Stimulated activated naive CD8-positive, alpha-beta T cell treated with anti-CD3 and anti-CD28 coated beads, Interleukin-15, amount 100 ng/mL, for 72 hours (primary cell): ENCODE data around the gene KTN1.

Source experiments
- ATAC-seq: fragments of 150-1000 bp; cut with Tn5 transposase; 2 replicates; pipeline ENCODE4 v1.10.0; 2021; ENCODE audit warnings: mild to moderate bottlenecking, moderate library complexity
- DNase-seq, 2 donors: peaks; one replicate each; pipeline ENCODE4 v3.0.0; 2021 to 2022
- H3K27ac Mint-ChIP-seq, 2 donors: one replicate each; pipeline ENCODE4 v1.8.0; 2022; ENCODE audit warnings: mild to moderate bottlenecking in 2 of 2, mixed read lengths in 2 of 2, moderate library complexity in 2 of 2
- H3K27me3 Mint-ChIP-seq: one replicate; pipeline ENCODE4 v1.8.0; 2022; ENCODE audit warnings: mixed read lengths
- H3K4me1 Mint-ChIP-seq: one replicate; pipeline ENCODE4 v1.8.0; 2022; ENCODE audit warnings: mild to moderate bottlenecking, mixed read lengths
- H3K4me3 Mint-ChIP-seq, 2 donors: one replicate each; pipeline ENCODE4 v1.8.0; 2022; ENCODE audit warnings: mild to moderate bottlenecking in 2 of 2, mixed read lengths in 2 of 2, moderate library complexity in 1 of 2
- H3K9me3 Mint-ChIP-seq, 2 donors: one replicate each; pipeline ENCODE4 v1.8.0; 2022; ENCODE audit warnings: mixed read lengths in 2 of 2

The KTN1 gene

DNA sequence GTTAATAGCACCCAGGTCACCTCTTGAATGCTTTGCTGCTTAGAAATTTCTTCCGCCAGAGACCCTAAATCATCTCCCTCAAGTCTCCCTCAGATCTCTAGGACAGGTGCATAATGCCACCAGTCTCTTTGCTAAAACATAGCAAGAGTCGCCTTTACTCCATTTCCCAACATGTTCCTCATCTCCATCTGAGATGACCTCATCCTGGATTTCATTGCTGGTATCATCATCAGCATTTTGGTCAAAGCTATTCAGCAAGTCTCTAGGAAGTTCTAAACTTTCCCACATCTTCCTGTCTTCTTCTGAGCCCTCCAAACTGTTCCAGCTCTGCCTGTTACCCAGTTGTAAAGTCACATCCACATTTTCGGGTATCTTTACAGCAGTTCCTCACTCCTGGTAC is 41.0 kb downstream of the KTN1 start:
- ATAC-seq (no peak), DNase-seq (no peak)
- Mint-ChIP-seq H3K4me1 (no peaks in the 10 kb centered on the region), H3K4me3 (no peak overlapping the region), H3K9me3 (peaks cover 0 to 18% of the 10 kb centered on the region in 2 donors), H3K27me3 (no peaks in the 10 kb centered on the region), H3K27ac (peak overlapping the region in 1 of 2 donors; percentile 54)

DNA sequence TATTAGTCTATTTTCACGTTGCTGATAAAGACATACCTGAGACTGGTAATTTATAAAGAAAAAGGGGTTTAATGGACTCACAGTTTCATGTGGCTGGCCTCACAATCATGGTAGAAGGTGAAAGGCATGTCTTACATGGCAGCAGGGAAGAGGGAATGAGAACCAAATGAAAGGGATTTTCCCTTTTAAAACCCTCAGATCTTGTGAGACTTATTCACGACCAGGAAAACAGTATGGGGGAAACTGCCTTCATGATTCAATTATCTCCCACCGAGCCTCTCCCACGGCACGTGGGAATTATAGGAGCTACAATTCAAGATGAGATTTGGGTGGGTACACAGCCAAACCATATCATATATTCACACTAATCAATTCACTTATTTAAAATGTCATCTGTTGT is 41.4 kb downstream of the KTN1 start:
- H3K4me1 Mint-ChIP-seq, result peaks cover 4% of the 10 kb centered on the region
- DNase-seq, result no peak
- H3K9me3 Mint-ChIP-seq, result peaks cover 0 to 18% of the 10 kb centered on the region in 2 donors
- no peak for ATAC-seq
- H3K4me3 Mint-ChIP-seq, result no peak overlapping the region
- H3K27me3 Mint-ChIP-seq, result no peaks in the 10 kb centered on the region
- H3K27ac Mint-ChIP-seq, result peak overlapping the region in 1 of 2 donors; percentile 54

DNA sequence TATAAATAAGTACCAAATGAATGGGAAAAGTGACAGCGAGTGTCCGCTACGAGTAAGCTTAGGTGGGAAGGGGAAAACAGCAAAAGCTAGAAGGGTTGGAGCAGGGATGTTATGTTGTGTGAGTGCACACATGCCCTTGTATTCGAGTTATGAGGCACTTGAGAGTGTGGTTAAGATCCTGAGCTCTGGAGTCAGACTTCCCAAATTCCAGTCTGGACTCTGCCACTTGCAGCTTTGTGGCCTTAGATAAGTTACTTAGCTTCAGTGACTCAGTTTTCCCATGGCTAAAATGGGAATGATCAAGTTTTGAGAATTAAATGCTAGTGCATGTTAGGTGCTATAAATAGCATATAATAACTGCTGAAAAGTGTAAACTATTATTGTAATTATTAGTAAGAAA is 44.9 kb downstream of the KTN1 start:
- Mint-ChIP-seq H3K9me3 (peaks cover 0 to 8% of the 10 kb centered on the region in 2 donors), H3K4me3 (no peak overlapping the region), H3K27ac (no peak overlapping the region), H3K27me3 (no peaks in the 10 kb centered on the region), H3K4me1 (peaks cover 10% of the 10 kb centered on the region)
- ATAC-seq (no peak), DNase-seq (no peak)

DNA sequence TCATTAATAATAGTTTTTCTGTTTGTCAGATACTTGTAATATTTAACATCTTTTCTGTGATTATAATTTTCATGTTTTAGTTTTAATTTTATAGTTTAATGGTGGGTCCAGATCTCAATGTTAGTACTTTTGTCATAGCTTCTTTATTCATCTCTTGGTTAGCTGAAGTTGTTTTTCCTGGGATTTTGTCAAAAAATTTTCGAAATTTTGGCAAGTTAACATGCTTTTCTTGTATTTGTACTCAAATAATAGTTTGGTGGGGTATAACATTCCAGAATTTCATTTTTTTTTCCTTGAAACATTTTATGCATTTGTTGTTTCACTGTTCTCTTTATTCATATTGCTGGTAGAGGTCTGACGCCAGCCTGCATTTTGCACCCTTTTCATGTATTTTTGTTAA is 45.5 kb downstream of the KTN1 start:
- no peak for ATAC-seq

DNA sequence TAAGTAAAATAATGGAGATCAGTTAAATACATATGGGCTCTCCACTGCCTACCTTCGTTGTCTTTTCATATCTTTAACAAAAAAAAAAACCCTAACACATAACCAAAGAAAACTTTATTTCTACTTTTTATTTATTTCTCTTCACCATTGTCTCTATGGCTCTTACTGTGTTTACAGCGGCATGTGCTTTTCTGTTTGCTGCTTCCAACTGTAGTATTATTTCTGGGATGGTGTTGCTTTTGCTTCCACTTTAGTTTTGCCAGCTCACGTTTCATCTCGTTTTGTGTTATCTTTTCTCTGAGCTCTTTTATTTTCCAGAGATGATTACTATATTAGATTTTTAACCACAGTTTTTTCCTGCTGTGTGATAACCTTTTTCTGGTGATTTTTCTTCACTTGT is 46.1 kb downstream of the KTN1 start:
- H3K9me3 Mint-ChIP-seq, result peaks cover 0 to 2% of the 10 kb centered on the region in 2 donors
- H3K4me3 Mint-ChIP-seq, result no peak overlapping the region
- DNase-seq, result no peak
- no peaks in the 10 kb centered on the region for H3K27me3 Mint-ChIP-seq
- peaks cover 10% of the 10 kb centered on the region for H3K4me1 Mint-ChIP-seq
- ATAC-seq, result no peak
- peak overlapping the region in 1 of 2 donors; percentile 78 for H3K27ac Mint-ChIP-seq

More for the DNA sequence above, 45.5 kb downstream of the KTN1 start:
- H3K27ac Mint-ChIP-seq, result no peak overlapping the region
- no peak overlapping the region for H3K4me3 Mint-ChIP-seq
- peaks cover 0 to 8% of the 10 kb centered on the region in 2 donors for H3K9me3 Mint-ChIP-seq
- DNase-seq, result no peak
- H3K27me3 Mint-ChIP-seq, result no peaks in the 10 kb centered on the region
- H3K4me1 Mint-ChIP-seq, result peaks cover 10% of the 10 kb centered on the region

DNA sequence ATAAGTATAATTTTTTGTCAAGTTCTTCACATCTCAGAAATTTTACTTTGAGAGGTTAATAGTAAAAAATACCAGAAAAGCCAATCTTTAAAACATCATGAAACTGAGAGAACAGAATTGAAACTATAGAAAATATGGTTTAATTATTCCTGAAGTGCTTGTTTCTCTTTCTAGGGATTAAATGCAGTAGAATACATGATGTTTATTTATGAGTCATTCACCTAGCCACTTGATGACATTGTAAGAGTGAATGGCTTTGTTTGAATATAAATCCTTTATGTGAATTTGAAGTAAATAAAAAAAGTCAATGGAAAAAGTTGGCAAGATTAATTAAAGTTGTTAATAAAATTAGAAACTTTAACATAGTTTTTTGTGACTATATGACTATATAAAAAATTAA is 48.4 kb downstream of the KTN1 start:
- H3K27ac Mint-ChIP-seq, result no peak overlapping the region
- no peak for DNase-seq
- no peaks in the 10 kb centered on the region for H3K9me3 Mint-ChIP-seq
- no peak for ATAC-seq
- peaks cover 10% of the 10 kb centered on the region for H3K4me1 Mint-ChIP-seq
- no peak overlapping the region for H3K4me3 Mint-ChIP-seq
- no peaks in the 10 kb centered on the region for H3K27me3 Mint-ChIP-seq

DNA sequence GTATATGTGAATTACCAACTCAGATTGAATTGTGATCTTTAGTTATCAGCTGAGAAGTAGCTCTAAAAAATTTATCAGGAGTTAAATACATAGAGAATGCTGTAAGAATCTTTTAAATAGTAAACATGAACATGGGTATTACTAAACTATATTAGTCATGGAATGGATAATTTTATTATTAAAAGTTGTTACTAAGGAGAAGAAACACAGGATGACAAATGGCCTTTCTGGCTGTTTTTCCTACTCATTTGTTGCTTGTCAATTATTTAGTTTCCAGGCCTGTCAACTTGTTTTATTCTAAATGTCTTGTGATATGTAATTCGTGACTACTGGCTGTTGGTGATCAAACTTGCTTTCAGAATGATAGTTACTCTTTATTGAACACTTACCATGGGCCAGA is 58.7 kb downstream of the KTN1 start:
- peaks cover 8% of the 10 kb centered on the region for H3K4me1 Mint-ChIP-seq
- H3K27ac Mint-ChIP-seq, result no peak overlapping the region
- no peaks in the 10 kb centered on the region for H3K9me3 Mint-ChIP-seq
- H3K4me3 Mint-ChIP-seq, result no peak overlapping the region
- no peak for DNase-seq
- no peaks in the 10 kb centered on the region for H3K27me3 Mint-ChIP-seq
- ATAC-seq, result no peak

DNA sequence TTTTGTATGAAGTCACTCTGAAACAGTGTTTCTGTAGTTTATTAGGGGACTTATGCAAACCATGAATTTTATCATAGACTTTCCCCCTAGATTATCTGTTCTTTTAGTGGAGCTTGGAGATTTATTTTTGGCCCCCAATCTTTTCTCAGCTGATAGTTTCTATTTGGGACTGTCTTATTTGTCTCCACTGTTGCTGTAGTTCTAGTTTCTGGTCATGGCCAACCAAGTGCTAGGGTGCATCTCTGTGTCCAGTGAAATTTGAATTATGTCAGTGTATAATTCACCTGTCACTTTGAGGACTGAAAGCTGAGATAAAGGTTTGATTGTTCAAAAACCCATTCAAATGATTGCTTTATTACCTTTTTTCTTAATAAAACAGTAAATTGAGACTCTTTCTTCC is 61.3 kb downstream of the KTN1 start:
- Mint-ChIP-seq H3K27me3 (no peaks in the 10 kb centered on the region), H3K4me1 (peaks cover 15% of the 10 kb centered on the region), H3K27ac (no peak overlapping the region), H3K4me3 (no peak overlapping the region), H3K9me3 (no peaks in the 10 kb centered on the region)
- DNase-seq (no peak), ATAC-seq (no peak)

DNA sequence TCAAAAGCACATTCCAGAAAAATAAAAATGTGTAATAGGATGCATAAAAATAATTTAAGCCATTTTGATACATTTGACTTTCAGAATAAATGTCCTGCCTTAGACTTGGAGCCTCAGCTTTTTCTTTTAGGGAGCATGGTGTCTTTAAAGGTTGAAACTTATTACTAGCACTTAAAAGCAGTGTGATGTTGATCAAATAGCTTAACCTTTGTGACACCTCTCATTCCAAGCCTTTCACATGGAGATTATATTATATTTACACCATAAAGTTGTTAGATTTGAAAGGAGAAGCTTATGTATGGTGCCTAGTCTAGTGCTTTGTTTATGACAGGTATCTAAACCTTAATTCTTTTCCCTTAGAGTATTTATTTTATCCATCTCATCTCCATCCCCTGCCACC is 61.9 kb downstream of the KTN1 start:
- H3K27me3 Mint-ChIP-seq, result no peaks in the 10 kb centered on the region
- no peak for ATAC-seq
- H3K4me3 Mint-ChIP-seq, result no peak overlapping the region
- peaks cover 15% of the 10 kb centered on the region for H3K4me1 Mint-ChIP-seq
- no peak for DNase-seq
- no peak overlapping the region for H3K27ac Mint-ChIP-seq
- no peaks in the 10 kb centered on the region for H3K9me3 Mint-ChIP-seq

DNA sequence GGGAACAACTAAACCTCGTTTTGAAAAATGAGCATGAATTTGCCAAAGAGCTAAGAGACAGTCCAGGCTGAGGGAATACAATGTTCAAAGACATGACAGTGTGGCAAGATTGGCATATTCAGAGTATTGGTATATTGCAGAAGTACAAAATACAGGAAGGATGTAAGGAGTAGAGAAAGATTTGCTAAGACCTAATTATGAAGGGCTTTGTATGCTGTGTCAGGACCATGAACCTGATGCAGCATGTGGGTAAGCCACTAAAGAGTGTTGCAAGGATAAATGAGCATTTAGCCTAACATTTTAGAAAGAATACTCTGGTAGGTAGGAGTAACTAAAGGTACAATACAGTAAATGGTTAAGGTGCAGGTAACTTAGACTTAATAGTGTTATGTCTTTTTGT is 65.1 kb downstream of the KTN1 start:
- no peaks in the 10 kb centered on the region for H3K9me3 Mint-ChIP-seq
- no peak overlapping the region for H3K27ac Mint-ChIP-seq
- DNase-seq (no peak), ATAC-seq (no peak)
- H3K4me1 Mint-ChIP-seq, result peaks cover 15% of the 10 kb centered on the region
- no peak overlapping the region for H3K4me3 Mint-ChIP-seq
- no peaks in the 10 kb centered on the region for H3K27me3 Mint-ChIP-seq

DNA sequence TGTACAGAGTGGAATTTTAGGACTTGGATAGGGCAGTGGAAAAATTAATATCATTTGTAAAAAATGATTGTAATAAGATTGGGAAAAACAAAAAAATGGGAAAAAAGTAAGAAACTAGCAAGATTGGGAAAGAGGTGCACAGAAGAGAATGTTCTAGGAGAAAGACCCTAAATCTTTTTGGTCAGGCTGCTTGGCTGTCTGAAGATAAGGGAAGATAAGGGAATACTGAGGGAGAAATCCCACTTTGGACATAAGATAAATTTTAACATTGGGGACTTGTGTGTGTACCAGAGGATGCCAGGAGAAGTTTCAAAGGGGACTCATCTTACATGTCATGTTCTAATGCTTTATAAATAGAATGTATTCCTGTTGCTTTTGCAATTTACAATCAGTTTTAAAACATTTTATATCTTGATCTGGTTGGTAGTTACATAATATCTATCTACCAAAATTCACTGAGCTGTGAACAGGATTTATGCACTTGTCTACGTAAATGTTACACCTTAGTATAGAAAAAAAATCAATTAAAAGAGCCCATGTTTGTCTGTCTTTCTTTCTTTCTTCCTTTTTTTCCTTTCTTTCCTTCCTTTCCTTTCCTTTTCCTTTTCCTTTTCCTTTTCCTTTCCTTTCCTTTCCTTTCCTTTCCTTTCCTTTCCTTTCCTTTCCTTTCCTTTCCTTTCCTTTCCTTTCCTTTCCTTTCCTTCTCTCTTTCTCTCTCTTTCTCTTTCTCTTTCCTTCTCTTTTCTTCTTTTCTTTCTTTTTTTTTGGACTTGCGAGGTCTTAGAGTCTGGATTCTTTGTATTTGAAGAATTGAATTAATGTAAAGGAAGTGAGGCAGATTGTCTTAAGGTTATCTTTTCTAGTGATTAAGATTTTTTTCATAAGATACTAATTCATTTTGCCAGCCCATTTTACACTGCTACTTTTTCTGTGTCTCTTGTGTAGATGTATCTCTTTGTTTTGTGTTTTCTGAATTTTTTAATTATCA is 66.1 kb downstream of the KTN1 start:
- no peak for DNase-seq
- peaks cover 15% of the 10 kb centered on the region for H3K4me1 Mint-ChIP-seq
- no peaks in the 10 kb centered on the region for H3K27me3 Mint-ChIP-seq
- no peak overlapping the region for H3K27ac Mint-ChIP-seq
- ATAC-seq, result no peak
- H3K9me3 Mint-ChIP-seq, result no peaks in the 10 kb centered on the region
- H3K4me3 Mint-ChIP-seq, result no peak overlapping the region

DNA sequence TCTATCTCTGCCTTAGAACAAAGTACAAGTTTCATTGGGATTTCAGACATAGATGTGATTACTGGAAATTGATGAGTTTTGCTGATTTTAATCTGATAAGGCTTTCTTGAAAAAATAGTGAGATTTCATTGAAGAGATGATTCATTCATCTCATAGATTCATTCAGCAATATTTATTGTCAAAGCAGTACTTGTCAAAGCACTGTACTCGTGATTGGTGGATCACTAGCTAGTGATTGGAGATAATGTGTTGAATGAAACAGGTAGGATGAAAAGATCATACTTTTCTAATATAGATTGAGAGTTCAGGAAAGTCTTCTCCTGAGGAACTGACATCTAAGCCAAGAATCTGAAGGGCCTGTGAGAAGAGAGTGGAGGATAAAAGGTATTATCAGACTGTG is 71.0 kb downstream of the KTN1 start:
- ATAC-seq, result no peak
- Mint-ChIP-seq H3K27ac (peak overlapping the region in 1 of 2 donors; percentile 83), H3K4me1 (no peaks in the 10 kb centered on the region)

DNA sequence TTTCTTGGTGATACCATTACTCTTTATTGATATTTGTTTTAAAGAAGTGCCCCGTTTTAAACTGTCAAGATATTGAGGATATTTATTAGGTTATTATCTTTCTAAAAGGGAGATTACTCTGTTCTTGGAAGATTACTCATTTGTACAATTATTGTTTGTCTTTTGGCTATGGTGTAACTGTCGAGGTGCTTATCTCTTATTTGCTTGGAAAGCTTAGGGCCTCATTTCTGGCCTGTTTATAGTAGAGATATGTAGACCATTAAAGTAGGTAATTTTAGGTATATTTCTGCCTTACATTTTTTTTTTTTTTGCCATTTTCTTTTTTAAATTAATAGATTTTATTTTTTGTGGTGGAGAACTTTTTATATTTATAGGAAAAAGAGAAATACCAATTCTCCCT is 74.2 kb downstream of the KTN1 start:
- H3K27ac Mint-ChIP-seq, result no peak overlapping the region
- no peaks in the 10 kb centered on the region for H3K27me3 Mint-ChIP-seq
- DNase-seq (no peak), ATAC-seq (no peak)
- H3K4me3 Mint-ChIP-seq, result no peak overlapping the region
- no peaks in the 10 kb centered on the region for H3K9me3 Mint-ChIP-seq
- no peaks in the 10 kb centered on the region for H3K4me1 Mint-ChIP-seq

More for the DNA sequence above, 71.0 kb downstream of the KTN1 start:
- H3K9me3 Mint-ChIP-seq, result no peaks in the 10 kb centered on the region
- no peaks in the 10 kb centered on the region for H3K27me3 Mint-ChIP-seq
- H3K4me3 Mint-ChIP-seq, result no peak overlapping the region
- no peak for DNase-seq

DNA sequence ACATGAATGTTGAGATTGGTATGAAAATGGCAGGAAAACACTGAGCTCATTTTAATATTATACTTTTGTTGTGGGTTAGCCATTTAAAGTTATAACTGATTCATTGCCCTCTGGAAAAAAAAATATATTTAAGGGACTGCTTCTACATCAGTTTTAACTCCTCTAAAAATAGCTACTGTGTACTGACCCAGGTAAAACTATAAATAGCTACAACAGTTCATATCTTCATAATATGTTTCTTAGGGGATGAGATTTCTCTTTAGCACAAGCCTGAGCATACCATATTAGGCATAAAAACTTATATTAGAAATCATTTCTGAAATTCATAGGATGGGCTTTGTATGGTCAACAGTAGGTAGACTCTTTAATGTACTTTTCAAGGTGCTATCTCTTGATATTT is 81.0 kb downstream of the KTN1 start:
- Mint-ChIP-seq H3K27me3 (no peaks in the 10 kb centered on the region), H3K27ac (no peak overlapping the region), H3K4me1 (peaks cover 17% of the 10 kb centered on the region), H3K4me3 (no peak overlapping the region), H3K9me3 (no peaks in the 10 kb centered on the region)
- ATAC-seq (no peak), DNase-seq (no peak)

DNA sequence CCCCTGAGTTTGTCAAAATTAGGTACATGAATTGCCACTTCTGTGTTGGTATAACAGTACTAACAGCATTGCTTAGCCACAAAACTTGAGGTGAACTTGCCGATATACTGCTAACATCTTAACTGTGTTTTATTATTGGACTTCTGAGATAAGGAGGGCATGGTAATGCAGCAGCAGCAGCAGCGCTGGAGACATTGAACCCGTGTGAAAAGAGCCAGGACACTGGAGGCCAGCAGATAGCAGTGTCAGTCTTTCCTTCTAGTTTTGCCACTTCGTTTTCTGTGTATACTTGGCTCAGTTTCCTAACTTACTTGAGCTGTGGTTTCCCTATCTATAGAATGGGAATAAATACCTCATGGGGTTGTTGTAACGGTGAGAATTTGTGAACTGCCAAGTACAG is 82.7 kb downstream of the KTN1 start:
- Mint-ChIP-seq H3K9me3 (no peaks in the 10 kb centered on the region), H3K27me3 (no peaks in the 10 kb centered on the region), H3K27ac (no peak overlapping the region), H3K4me1 (peaks cover 17% of the 10 kb centered on the region), H3K4me3 (no peak overlapping the region)
- DNase-seq, result no peak
- no peak for ATAC-seq

DNA sequence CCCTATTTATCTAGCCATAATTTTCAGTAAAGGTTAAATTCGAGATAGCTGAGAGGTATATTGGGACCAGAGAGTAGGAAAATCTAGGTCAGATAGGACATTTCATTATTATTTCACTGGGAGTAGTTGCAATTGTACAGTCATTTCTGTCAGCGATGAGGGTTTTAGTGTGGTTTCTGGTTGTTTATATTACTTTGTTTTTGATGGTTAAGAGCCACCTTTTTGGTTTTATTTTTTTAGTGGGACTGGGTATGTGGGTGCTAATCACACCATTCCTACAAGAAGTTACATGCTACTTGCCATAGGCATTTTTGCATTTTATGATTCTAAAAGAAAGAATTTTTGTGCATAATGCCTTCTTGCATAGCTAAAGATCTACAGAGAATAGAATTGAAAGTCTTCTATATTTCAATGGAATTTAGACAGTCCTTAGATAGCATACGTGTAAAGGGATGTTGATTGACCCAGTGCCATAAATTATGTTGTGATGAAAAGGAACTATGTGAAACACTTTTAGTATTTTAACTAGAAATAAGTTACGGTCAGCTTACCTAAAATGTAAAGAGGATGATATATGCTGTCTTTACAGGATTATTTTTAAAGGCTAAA is 85.2 kb downstream of the KTN1 start:
- DNase-seq, result no peak
- Mint-ChIP-seq H3K4me1 (peaks cover 17% of the 10 kb centered on the region), H3K27ac (peak overlapping the region in 1 of 2 donors; percentile 63), H3K27me3 (no peaks in the 10 kb centered on the region), H3K4me3 (no peak overlapping the region), H3K9me3 (no peaks in the 10 kb centered on the region)
- peak; percentile 69 for ATAC-seq
